Neural cell (in vitro differentiated cells): Measurements from ENCODE around the gene SND1. TPM values are rescaled to one million over a fixed set of nuclear protein-coding genes. Genes with fewer than 3 reads are reported as not detected.

Experiments used
- H2AFZ ChIP-seq: fragments of 200-600, 300-800 bp; sonication (generic), shearing (Covaris generic); 2 replicates; pipeline ENCODE4 v1.6.0; 2014; ENCODE audit warnings: low read depth, mild to moderate bottlenecking, antibody characterized with exemption, low read length, moderate library complexity
- H3F3A ChIP-seq: fragments of 200-600 bp; shearing (Covaris generic); 2 replicates; pipeline ENCODE4 v1.6.1; 2016; ENCODE audit warnings: mild to moderate bottlenecking, moderate library complexity, mixed read lengths, antibody characterized with exemption, low read length; ENCODE audit not compliant: insufficient read depth, poor library complexity, severe bottlenecking
- H3K27ac ChIP-seq: fragments of 200-600, 300-800 bp; sonication (generic), shearing (Covaris generic); 2 replicates; pipeline ENCODE4 v1.5.1; 2014; ENCODE audit warnings: mild to moderate bottlenecking, low read length, moderate library complexity
- H3K27me3 ChIP-seq: fragments of 300-800, 200-600 bp; sonication (generic), shearing (Covaris generic); 2 replicates; pipeline ENCODE4 v1.6.0; 2014; ENCODE audit warnings: mild to moderate bottlenecking, low read depth, low read length, moderate library complexity; ENCODE audit not compliant: insufficient read depth
- H3K36me3 ChIP-seq: fragments of 300-800, 200-600 bp; sonication (generic), shearing (Covaris generic); 2 replicates; pipeline ENCODE4 v1.5.1; 2014; ENCODE audit warnings: mild to moderate bottlenecking, antibody characterized with exemption, low read length, moderate library complexity; ENCODE audit not compliant: insufficient read depth
- H3K4me2 ChIP-seq: fragments of 300-800, 200-600 bp; sonication (generic), shearing (Covaris generic); 2 replicates; pipeline ENCODE4 v1.6.0; 2014; ENCODE audit warnings: mild to moderate bottlenecking, low read length
- H3K4me3 ChIP-seq: fragments of 300-800, 200-600 bp; sonication (generic), shearing (Covaris generic); 2 replicates; pipeline ENCODE4 v1.5.1; 2014; ENCODE audit warnings: mild to moderate bottlenecking, low read length, moderate library complexity
- H3K79me2 ChIP-seq: fragments of 200-600 bp; shearing (Covaris generic); replicated peaks from 2 replicates; pipeline ENCODE4 v1.6.0; 2014; ENCODE audit warnings: mild to moderate bottlenecking, low read length, moderate library complexity; ENCODE audit not compliant: insufficient read depth
- H3K9ac ChIP-seq: fragments of 300-800, 200-600 bp; sonication (generic), shearing (Covaris generic); 2 replicates; pipeline ENCODE4 v1.6.1; 2016; ENCODE audit warnings: mild to moderate bottlenecking, low read length, mixed read lengths
- H3K9me2 ChIP-seq: fragments of 200-600 bp; shearing (Covaris generic); 2 replicates; pipeline ENCODE4 v1.6.1; 2016; ENCODE audit warnings: mild to moderate bottlenecking, low read length, mixed read lengths; ENCODE audit not compliant: insufficient read depth
- H3K9me3 ChIP-seq: fragments of 200-600, 300-800 bp; sonication (generic), shearing (Covaris generic); 2 replicates; pipeline ENCODE4 v1.6.1; 2016; ENCODE audit warnings: mild to moderate bottlenecking, mixed run types, low read length, moderate library complexity, mixed read lengths
- H4K20me1 ChIP-seq: fragments of 200-600 bp; shearing (Covaris generic); 2 replicates; pipeline ENCODE4 v1.6.1; 2016; ENCODE audit warnings: mild to moderate bottlenecking, mixed run types; ENCODE audit not compliant: insufficient read depth
- EP300 ChIP-seq: fragments of 450-650 bp; conservative IDR thresholded peaks from 2 replicates; pipeline ENCODE4 v1.6.1; 2014; ENCODE audit warnings: antibody characterized with exemption, mild to moderate bottlenecking, moderate library complexity; ENCODE audit not compliant: poor library complexity, severe bottlenecking
- EZH2 ChIP-seq: fragments of 200-600, 300-800 bp; shearing (Covaris generic), sonication (generic); IDR thresholded peaks from 2 replicates; pipeline ENCODE4 v1.6.1; 2014; ENCODE audit warnings: antibody characterized with exemption, low read length, borderline replicate concordance, mild to moderate bottlenecking; ENCODE audit not compliant: insufficient read depth, poor library complexity, severe bottlenecking
- MXI1 ChIP-seq: fragments of 450-650 bp; conservative IDR thresholded peaks from 2 replicates; pipeline ENCODE4 v1.6.1; 2014; ENCODE audit warnings: antibody characterized with exemption, mild to moderate bottlenecking; ENCODE audit not compliant: poor library complexity, severe bottlenecking
- POLR2AphosphoS5 ChIP-seq: IDR thresholded peaks from 2 replicates; pipeline ENCODE4 v1.6.1; 2012
- RAD21 ChIP-seq: fragments of 450-650 bp; conservative IDR thresholded peaks from 2 replicates; pipeline ENCODE4 v1.6.1; 2014; ENCODE audit warnings: antibody characterized with exemption, mild to moderate bottlenecking, moderate library complexity
- SMC3 ChIP-seq: fragments of 450-650 bp; conservative IDR thresholded peaks from 2 replicates; pipeline ENCODE4 v1.6.1; 2014; ENCODE audit warnings: antibody characterized with exemption, mild to moderate bottlenecking, moderate library complexity; ENCODE audit not compliant: poor library complexity
- TAF1 ChIP-seq: IDR thresholded peaks from 2 replicates; pipeline ENCODE4 v1.6.1; 2012; ENCODE audit warnings: low read depth
- polyA plus RNA-seq: library from polyadenylated mRNA; depleted of rRNA; stranded (reverse); fragments of >200 nt; gene quantifications from 2 replicates; pipeline ENCODE4 v1.2.3, GENCODE V29; 2014
- TF ChIP-seq, protein P1 (sequence below): IDR thresholded peaks from 2 replicates; pipeline ENCODE4 v1.6.1; 2012; ENCODE audit warnings: borderline replicate concordance
- TF ChIP-seq, protein P2 (sequence below): fragments of 450-650 bp; IDR thresholded peaks from 2 replicates; pipeline ENCODE4 v1.5.1; 2014; ENCODE audit warnings: antibody characterized with exemption, mild to moderate bottlenecking, moderate library complexity; ENCODE audit not compliant: poor library complexity, severe bottlenecking

SND1 gene
- polyA plus RNA-seq, 1 donor from 2014 or later, result 37.4 TPM

DNA sequence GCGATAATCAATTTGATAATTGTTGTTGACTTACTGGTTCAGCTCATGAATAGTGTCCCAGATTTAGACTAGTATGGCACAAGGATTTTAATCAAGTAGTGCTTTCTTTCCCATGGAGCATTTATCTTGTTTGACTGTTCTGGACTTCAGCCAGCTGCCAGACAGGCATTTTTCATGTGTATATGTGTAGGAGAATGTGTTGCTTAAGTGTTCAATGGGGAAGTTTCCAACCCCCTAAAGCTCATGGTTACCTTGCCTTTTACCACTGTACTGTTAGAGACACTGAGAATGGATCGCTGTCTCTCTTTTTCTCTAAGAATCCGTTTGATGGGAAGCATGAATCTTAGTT, 275.3 kb downstream of the SND1 start:
- H3K27ac ChIP-seq, result no peak overlapping the region
- H3K9me2 ChIP-seq, result no peaks in the 10 kb centered on the region
- H3F3A ChIP-seq, result no peaks in the 10 kb centered on the region
- H3K9ac ChIP-seq, result no peak overlapping the region
- no peak overlapping the region for H3K4me2 ChIP-seq
- H3K79me2 ChIP-seq, result no peaks in the 10 kb centered on the region
- peaks cover 7% of the 10 kb centered on the region for H3K36me3 ChIP-seq
- no peaks in the 10 kb centered on the region for H3K27me3 ChIP-seq
- H4K20me1 ChIP-seq, result no peaks in the 10 kb centered on the region
- no peak for TF ChIP-seq EP300
- TF ChIP-seq, protein P1, sequence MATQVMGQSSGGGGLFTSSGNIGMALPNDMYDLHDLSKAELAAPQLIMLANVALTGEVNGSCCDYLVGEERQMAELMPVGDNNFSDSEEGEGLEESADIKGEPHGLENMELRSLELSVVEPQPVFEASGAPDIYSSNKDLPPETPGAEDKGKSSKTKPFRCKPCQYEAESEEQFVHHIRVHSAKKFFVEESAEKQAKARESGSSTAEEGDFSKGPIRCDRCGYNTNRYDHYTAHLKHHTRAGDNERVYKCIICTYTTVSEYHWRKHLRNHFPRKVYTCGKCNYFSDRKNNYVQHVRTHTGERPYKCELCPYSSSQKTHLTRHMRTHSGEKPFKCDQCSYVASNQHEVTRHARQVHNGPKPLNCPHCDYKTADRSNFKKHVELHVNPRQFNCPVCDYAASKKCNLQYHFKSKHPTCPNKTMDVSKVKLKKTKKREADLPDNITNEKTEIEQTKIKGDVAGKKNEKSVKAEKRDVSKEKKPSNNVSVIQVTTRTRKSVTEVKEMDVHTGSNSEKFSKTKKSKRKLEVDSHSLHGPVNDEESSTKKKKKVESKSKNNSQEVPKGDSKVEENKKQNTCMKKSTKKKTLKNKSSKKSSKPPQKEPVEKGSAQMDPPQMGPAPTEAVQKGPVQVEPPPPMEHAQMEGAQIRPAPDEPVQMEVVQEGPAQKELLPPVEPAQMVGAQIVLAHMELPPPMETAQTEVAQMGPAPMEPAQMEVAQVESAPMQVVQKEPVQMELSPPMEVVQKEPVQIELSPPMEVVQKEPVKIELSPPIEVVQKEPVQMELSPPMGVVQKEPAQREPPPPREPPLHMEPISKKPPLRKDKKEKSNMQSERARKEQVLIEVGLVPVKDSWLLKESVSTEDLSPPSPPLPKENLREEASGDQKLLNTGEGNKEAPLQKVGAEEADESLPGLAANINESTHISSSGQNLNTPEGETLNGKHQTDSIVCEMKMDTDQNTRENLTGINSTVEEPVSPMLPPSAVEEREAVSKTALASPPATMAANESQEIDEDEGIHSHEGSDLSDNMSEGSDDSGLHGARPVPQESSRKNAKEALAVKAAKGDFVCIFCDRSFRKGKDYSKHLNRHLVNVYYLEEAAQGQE, result no peak
- no peak for TF ChIP-seq MXI1
- no peak for TF ChIP-seq RAD21
- TF ChIP-seq TAF1, result no peak
- TF ChIP-seq, protein P2, sequence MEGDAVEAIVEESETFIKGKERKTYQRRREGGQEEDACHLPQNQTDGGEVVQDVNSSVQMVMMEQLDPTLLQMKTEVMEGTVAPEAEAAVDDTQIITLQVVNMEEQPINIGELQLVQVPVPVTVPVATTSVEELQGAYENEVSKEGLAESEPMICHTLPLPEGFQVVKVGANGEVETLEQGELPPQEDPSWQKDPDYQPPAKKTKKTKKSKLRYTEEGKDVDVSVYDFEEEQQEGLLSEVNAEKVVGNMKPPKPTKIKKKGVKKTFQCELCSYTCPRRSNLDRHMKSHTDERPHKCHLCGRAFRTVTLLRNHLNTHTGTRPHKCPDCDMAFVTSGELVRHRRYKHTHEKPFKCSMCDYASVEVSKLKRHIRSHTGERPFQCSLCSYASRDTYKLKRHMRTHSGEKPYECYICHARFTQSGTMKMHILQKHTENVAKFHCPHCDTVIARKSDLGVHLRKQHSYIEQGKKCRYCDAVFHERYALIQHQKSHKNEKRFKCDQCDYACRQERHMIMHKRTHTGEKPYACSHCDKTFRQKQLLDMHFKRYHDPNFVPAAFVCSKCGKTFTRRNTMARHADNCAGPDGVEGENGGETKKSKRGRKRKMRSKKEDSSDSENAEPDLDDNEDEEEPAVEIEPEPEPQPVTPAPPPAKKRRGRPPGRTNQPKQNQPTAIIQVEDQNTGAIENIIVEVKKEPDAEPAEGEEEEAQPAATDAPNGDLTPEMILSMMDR, result no peak
- no peak for TF ChIP-seq POLR2AphosphoS5
- no peak for TF ChIP-seq EZH2
- no peak for TF ChIP-seq SMC3
- no peak overlapping the region for H2AFZ ChIP-seq
- no peak overlapping the region for H3K4me3 ChIP-seq
- peaks cover 5% of the 10 kb centered on the region for H3K9me3 ChIP-seq

- no peak overlapping the region for H3K4me3 ChIP-seq
- no peaks in the 10 kb centered on the region for H3K79me2 ChIP-seq
- H3K4me2 ChIP-seq, result no peak overlapping the region
- H4K20me1 ChIP-seq, result no peaks in the 10 kb centered on the region
- peaks cover 7% of the 10 kb centered on the region for H3K36me3 ChIP-seq
- no peaks in the 10 kb centered on the region for H3K9me2 ChIP-seq
- no peaks in the 10 kb centered on the region for H3F3A ChIP-seq
- no peak overlapping the region for H3K9ac ChIP-seq
- H2AFZ ChIP-seq, result no peak overlapping the region
- TF ChIP-seq SMC3, result no peak
- TF ChIP-seq, protein P2, result no peak
- TF ChIP-seq POLR2AphosphoS5, result no peak
- TF ChIP-seq EP300, result no peak
- no peak for TF ChIP-seq MXI1
- no peak for TF ChIP-seq EZH2
- no peak for TF ChIP-seq RAD21
- TF ChIP-seq, protein P1, result no peak
- no peak for TF ChIP-seq TAF1
- no peak overlapping the region for H3K27ac ChIP-seq
- peaks cover 5% of the 10 kb centered on the region for H3K9me3 ChIP-seq
- H3K27me3 ChIP-seq, result no peaks in the 10 kb centered on the region
Measured at GRCh38 chr7:127928222-127928621, 276.2 kb downstream of the SND1 start.
